ENCODE data around the gene NSDHL. TPM values are rescaled to one million over a fixed set of nuclear protein-coding genes. Genes with fewer than 3 reads are reported as not detected.

The NSDHL gene
- total RNA-seq, 1 experiment from 2014 or later, result 22.1 TPM

DNA sequence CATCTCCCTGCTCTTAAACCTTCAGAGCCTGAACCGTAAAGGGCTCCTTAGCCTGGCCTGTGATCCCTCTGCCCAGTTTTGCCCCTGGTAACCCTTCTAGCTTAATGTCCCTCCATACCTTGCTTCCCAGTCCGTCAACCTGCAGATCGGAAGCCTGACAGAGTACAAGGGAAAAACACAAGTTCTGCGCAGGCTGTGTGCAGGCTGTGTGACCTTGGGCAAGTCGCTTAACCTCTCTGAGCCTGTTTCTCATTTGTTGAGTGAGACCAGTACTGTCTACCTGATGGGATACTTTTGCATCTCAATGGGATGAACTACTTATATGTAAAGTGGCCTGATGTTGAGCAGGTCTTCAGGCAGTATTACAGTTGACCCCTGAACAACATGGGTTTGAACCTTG lies 1.7 kb downstream of the NSDHL start (continued):
- TF ChIP-seq, protein P1, sequence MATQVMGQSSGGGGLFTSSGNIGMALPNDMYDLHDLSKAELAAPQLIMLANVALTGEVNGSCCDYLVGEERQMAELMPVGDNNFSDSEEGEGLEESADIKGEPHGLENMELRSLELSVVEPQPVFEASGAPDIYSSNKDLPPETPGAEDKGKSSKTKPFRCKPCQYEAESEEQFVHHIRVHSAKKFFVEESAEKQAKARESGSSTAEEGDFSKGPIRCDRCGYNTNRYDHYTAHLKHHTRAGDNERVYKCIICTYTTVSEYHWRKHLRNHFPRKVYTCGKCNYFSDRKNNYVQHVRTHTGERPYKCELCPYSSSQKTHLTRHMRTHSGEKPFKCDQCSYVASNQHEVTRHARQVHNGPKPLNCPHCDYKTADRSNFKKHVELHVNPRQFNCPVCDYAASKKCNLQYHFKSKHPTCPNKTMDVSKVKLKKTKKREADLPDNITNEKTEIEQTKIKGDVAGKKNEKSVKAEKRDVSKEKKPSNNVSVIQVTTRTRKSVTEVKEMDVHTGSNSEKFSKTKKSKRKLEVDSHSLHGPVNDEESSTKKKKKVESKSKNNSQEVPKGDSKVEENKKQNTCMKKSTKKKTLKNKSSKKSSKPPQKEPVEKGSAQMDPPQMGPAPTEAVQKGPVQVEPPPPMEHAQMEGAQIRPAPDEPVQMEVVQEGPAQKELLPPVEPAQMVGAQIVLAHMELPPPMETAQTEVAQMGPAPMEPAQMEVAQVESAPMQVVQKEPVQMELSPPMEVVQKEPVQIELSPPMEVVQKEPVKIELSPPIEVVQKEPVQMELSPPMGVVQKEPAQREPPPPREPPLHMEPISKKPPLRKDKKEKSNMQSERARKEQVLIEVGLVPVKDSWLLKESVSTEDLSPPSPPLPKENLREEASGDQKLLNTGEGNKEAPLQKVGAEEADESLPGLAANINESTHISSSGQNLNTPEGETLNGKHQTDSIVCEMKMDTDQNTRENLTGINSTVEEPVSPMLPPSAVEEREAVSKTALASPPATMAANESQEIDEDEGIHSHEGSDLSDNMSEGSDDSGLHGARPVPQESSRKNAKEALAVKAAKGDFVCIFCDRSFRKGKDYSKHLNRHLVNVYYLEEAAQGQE (IDR thresholded peaks at IDR 0.05; ENCODE audit: low read depth), result no peak
- TF ChIP-seq, protein P2, sequence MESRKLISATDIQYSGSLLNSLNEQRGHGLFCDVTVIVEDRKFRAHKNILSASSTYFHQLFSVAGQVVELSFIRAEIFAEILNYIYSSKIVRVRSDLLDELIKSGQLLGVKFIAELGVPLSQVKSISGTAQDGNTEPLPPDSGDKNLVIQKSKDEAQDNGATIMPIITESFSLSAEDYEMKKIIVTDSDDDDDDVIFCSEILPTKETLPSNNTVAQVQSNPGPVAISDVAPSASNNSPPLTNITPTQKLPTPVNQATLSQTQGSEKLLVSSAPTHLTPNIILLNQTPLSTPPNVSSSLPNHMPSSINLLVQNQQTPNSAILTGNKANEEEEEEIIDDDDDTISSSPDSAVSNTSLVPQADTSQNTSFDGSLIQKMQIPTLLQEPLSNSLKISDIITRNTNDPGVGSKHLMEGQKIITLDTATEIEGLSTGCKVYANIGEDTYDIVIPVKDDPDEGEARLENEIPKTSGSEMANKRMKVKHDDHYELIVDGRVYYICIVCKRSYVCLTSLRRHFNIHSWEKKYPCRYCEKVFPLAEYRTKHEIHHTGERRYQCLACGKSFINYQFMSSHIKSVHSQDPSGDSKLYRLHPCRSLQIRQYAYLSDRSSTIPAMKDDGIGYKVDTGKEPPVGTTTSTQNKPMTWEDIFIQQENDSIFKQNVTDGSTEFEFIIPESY (IDR thresholded peaks at IDR 0.05; ENCODE audit: extremely low read depth, insufficient replicate concordance, low read length), result no peak
- TF ChIP-seq POLR2AphosphoS5 (IDR thresholded peaks at IDR 0.05; ENCODE audit: low read depth, low read length), result no peak
- TF ChIP-seq EGR1 (IDR thresholded peaks at IDR 0.05; ENCODE audit: low read depth), result no peak
- no peak for TF ChIP-seq ELF1 (IDR thresholded peaks at IDR 0.05; ENCODE audit: borderline replicate concordance, low read depth)
- no peak for TF ChIP-seq SIN3A (IDR thresholded peaks at IDR 0.05; ENCODE audit: low read depth)
- no peak for TF ChIP-seq ZFX (IDR thresholded peaks at IDR 0.05)

DNA sequence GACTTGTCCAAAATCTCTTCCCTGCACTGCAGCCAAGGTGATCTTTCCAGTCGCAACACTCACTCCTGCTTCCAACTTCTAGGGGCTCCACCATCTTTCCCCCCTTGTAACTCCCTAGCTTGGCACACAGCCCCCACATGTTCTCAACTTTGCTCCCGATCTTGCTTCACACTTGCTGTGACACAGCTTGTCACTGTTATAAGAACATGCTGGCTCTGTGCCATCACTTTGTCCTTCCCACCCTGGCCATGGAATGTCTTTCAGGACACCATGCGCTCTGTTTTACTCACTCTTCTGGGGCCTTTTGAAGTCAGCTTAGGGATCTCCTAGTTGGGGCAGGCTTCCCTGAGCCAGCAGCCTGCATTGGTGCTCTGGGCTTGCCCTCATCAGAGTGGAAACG lies 2.5 kb downstream of the NSDHL start:
- Histone ChIP-seq H3K36me3 (ENCODE audit: control insufficient read depth in 1 of 2, insufficient read depth in 2 of 2, low read length in 2 of 2) (no peaks in the 10 kb centered on the region), H3K4me2 (ENCODE audit: low read length) (no peak overlapping the region), H3K9ac (ENCODE audit: low read length) (no peak overlapping the region), H2AFZ (ENCODE audit: low read depth, low read length, poor library complexity, severe bottlenecking) (no peak overlapping the region), H3K9me2 (ENCODE audit: insufficient read depth) (no peaks in the 10 kb centered on the region), H4K20me1 (ENCODE audit: insufficient read depth) (no peaks in the 10 kb centered on the region), H3K27me3 (ENCODE audit: insufficient read depth, low read length) (no peaks in the 10 kb centered on the region), H3K4me3 (replicated peaks in 1 of 2; ENCODE audit: low read depth in 1 of 2, low read length in 2 of 2) (no peak overlapping the region), H3K79me2 (ENCODE audit: insufficient read depth, low read length) (peaks cover 18% of the 10 kb centered on the region), H3K4me1 (ENCODE audit: control insufficient read depth in 1 of 2, insufficient read depth in 2 of 2, low read length in 2 of 2) (peaks cover 3 to 6% of the 10 kb centered on the region in 2 experiments; a peak in 1 of 4 replicates), H3K9me3 (ENCODE audit: control insufficient read depth in 1 of 2, insufficient read depth in 1 of 2, low read depth in 1 of 2, low read length in 2 of 2) (no peaks in the 10 kb centered on the region), H3K27ac (ENCODE audit: low read depth, low read length) (no peak overlapping the region)
- ChIA-PET RAD21 (ENCODE audit: low non-redundant PET in 1 of 2, low total read pairs in 2 of 2, uncharacterized antibody in 2 of 2, unreplicated experiment in 2 of 2) (no interaction called here), POLR2A (no interaction called here), CTCF (no interaction called here)
- no TSS peak for BruUV-seq (replicated peaks)
- intact Hi-C loops (cut with micrococcal nuclease), result no loop called here
- ATAC-seq (no peak), DNase-seq (ENCODE audit: low read depth, low spot score) (no peak)
- no peak for TF ChIP-seq RAD21 (IDR thresholded peaks at IDR 0.05; ENCODE audit: low read depth)
- no peak for TF ChIP-seq SP1 (IDR thresholded peaks at IDR 0.05; ENCODE audit: low read depth)
- TF ChIP-seq, protein P2 (IDR thresholded peaks at IDR 0.05; ENCODE audit: extremely low read depth, insufficient replicate concordance, low read length), result no peak
- TF ChIP-seq YY1 (IDR thresholded peaks at IDR 0.05; ENCODE audit: extremely low read depth, insufficient replicate concordance, low read depth, low read length), result no peak
- no peak for TF ChIP-seq SIN3A (IDR thresholded peaks at IDR 0.05; ENCODE audit: low read depth)
- TF ChIP-seq EZH2 (IDR thresholded peaks at IDR 0.05), result no peak
- TF ChIP-seq, protein P3, sequence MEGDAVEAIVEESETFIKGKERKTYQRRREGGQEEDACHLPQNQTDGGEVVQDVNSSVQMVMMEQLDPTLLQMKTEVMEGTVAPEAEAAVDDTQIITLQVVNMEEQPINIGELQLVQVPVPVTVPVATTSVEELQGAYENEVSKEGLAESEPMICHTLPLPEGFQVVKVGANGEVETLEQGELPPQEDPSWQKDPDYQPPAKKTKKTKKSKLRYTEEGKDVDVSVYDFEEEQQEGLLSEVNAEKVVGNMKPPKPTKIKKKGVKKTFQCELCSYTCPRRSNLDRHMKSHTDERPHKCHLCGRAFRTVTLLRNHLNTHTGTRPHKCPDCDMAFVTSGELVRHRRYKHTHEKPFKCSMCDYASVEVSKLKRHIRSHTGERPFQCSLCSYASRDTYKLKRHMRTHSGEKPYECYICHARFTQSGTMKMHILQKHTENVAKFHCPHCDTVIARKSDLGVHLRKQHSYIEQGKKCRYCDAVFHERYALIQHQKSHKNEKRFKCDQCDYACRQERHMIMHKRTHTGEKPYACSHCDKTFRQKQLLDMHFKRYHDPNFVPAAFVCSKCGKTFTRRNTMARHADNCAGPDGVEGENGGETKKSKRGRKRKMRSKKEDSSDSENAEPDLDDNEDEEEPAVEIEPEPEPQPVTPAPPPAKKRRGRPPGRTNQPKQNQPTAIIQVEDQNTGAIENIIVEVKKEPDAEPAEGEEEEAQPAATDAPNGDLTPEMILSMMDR (IDR thresholded peaks at IDR 0.05 in 2 of 3, conservative IDR thresholded peaks at IDR 0.05 in 1 of 3; ENCODE audit: borderline replicate concordance in 1 of 3, insufficient read depth in 1 of 3, low read depth in 2 of 3, low read length in 2 of 3), result no peak
- TF ChIP-seq POLR2AphosphoS5 (IDR thresholded peaks at IDR 0.05; ENCODE audit: low read depth, low read length), result no peak
- no peak for TF ChIP-seq ZFX (IDR thresholded peaks at IDR 0.05)
- TF ChIP-seq MAX (IDR thresholded peaks at IDR 0.05), result no peak
- no peak for TF ChIP-seq EZH2phosphoT487 (IDR thresholded peaks at IDR 0.05; ENCODE audit: borderline replicate concordance)
- no peak for TF ChIP-seq SRF (IDR thresholded peaks at IDR 0.05; ENCODE audit: low read depth)
- no peak for TF ChIP-seq ELF1 (IDR thresholded peaks at IDR 0.05; ENCODE audit: borderline replicate concordance, low read depth)
